ENCODE results near the gene SMDT1. TPM values are rescaled to one million over a fixed set of nuclear protein-coding genes. Genes with fewer than 3 reads are reported as not detected.

SMDT1 gene
- total and polyA plus RNA-seq, 2 of the 4 experiments (the other 2 are of a cell fraction), result 2.3 to 15.7 TPM

DNA sequence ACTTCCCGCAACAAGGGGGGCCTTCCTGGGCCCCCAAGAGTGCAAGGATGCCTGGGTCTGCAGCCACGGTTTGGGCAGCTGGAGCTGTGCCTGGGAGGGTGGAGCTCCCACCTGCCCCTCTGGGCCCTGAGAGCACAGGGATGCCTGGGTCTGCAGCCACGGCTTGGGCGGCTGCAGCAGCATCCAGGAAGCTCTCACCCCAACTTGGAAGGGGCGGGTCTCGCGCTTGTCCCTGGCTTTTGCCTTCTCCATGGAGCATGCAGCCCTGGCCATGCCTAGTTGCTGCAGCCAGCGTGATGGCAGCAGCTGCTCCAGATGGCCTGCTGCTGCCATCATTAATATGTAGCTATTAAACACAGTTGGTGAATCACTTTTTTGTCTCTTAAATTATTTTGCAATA, 44.2 kb upstream of the SMDT1 start:
- no peaks in the 10 kb centered on the region for H3K36me3 ChIP-seq (ENCODE audit: control insufficient read depth, insufficient read depth, low read length)
- no peaks in the 10 kb centered on the region for H3K27me3 ChIP-seq (ENCODE audit: control insufficient read depth, insufficient read depth, low read length)
- no peak overlapping the region for H4K8ac ChIP-seq (ENCODE audit: low read depth in 2 of 2, low read length in 2 of 2)
- ChIA-PET CTCF (no interaction called here), POLR2A (ENCODE audit: unreplicated experiment) (no interaction called here)
- H3K9me1 ChIP-seq (ENCODE audit: insufficient read depth, low read length), result no peaks in the 10 kb centered on the region
- no peak overlapping the region for H3K9ac ChIP-seq (ENCODE audit: low read depth, low read length)
- no peak overlapping the region for H2BK15ac ChIP-seq (ENCODE audit: low read depth, low read length)
- no peak overlapping the region for H4K5ac ChIP-seq (ENCODE audit: low read depth, low read length)
- in situ Hi-C loops (cut with MboI; ENCODE audit: low sequenced_read_pairs) (no loop called here), dilution Hi-C loops (cut with HindIII; ENCODE audit: low sequenced_read_pairs, unreplicated experiment) (no loop called here), intact Hi-C loops (cut with micrococcal nuclease) (no loop called here)
- no peak overlapping the region for H3K56ac ChIP-seq (ENCODE audit: extremely low read depth, insufficient read depth, low read length)
- no peak overlapping the region for H4K91ac ChIP-seq (ENCODE audit: insufficient read depth, low read depth, low read length)
- no peak overlapping the region for H3K4ac ChIP-seq (ENCODE audit: low read depth, low read length)
- no peak overlapping the region for H2AK9ac ChIP-seq (replicated peaks; ENCODE audit: low read depth, low read length, poor library complexity)
- no peak overlapping the region for H3K4me3 ChIP-seq (ENCODE audit: insufficient read depth, low read depth, low read length)
- no peak overlapping the region for H3K14ac ChIP-seq (replicated peaks; ENCODE audit: low read depth, low read length)
- TF ChIP-seq POLR2A (IDR thresholded peaks at IDR 0.05; ENCODE audit: low read depth, low read length), result no peak
- no peak for TF ChIP-seq FOS (IDR thresholded peaks at IDR 0.05; ENCODE audit: low read depth, low read length)
- no peak for TF ChIP-seq SMC3 (IDR thresholded peaks at IDR 0.05; ENCODE audit: low read depth, low read length)
- TF ChIP-seq RAD21 (IDR thresholded peaks at IDR 0.05; ENCODE audit: low read length), result no peak
- no peak for TF ChIP-seq CHD1 (IDR thresholded peaks at IDR 0.05; ENCODE audit: low read depth, low read length)
- no peak for TF ChIP-seq USF2 (IDR thresholded peaks at IDR 0.05; ENCODE audit: low read depth, low read length)
- TF ChIP-seq CEBPB (IDR thresholded peaks at IDR 0.05; ENCODE audit: low read depth, low read length), result no peak
- TF ChIP-seq, protein P1, sequence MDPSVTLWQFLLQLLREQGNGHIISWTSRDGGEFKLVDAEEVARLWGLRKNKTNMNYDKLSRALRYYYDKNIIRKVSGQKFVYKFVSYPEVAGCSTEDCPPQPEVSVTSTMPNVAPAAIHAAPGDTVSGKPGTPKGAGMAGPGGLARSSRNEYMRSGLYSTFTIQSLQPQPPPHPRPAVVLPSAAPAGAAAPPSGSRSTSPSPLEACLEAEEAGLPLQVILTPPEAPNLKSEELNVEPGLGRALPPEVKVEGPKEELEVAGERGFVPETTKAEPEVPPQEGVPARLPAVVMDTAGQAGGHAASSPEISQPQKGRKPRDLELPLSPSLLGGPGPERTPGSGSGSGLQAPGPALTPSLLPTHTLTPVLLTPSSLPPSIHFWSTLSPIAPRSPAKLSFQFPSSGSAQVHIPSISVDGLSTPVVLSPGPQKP (IDR thresholded peaks at IDR 0.05; ENCODE audit: borderline replicate concordance, low read depth, low read length), result no peak
- TF ChIP-seq BHLHE40 (IDR thresholded peaks at IDR 0.05; ENCODE audit: low read depth, low read length), result no peak
- no peak for TF ChIP-seq RCOR1 (IDR thresholded peaks at IDR 0.05; ENCODE audit: insufficient replicate concordance, low read length)
- no peak for TF ChIP-seq MAZ (IDR thresholded peaks at IDR 0.05; ENCODE audit: borderline replicate concordance, low read depth, low read length)
- TF ChIP-seq NFE2L2 (IDR thresholded peaks at IDR 0.05; ENCODE audit: low read depth, low read length), result no peak
- no peak for TF ChIP-seq RFX5 (IDR thresholded peaks at IDR 0.05; ENCODE audit: low read depth, low read length)
- TF ChIP-seq MXI1 (IDR thresholded peaks at IDR 0.05; ENCODE audit: borderline replicate concordance, low read depth, low read length), result no peak
- no peak for TF ChIP-seq MAFK (IDR thresholded peaks at IDR 0.05; ENCODE audit: low read depth, low read length)
- TF ChIP-seq CTCF (conservative IDR thresholded peaks at IDR 0.05; ENCODE audit: low read depth, low read length), result no peak
- ATAC-seq (ENCODE audit: low read depth), result no peak
- peaks cover 3% of the 10 kb centered on the region for H3K4me1 ChIP-seq (ENCODE audit: control insufficient read depth, insufficient read depth, low read length)
- H2AFZ ChIP-seq (replicated peaks; ENCODE audit: low read length, poor library complexity), result no peak overlapping the region
- peaks cover 8% of the 10 kb centered on the region for H3K9me3 ChIP-seq (ENCODE audit: control insufficient read depth, insufficient read depth, low read length)
- H3K79me1 ChIP-seq (ENCODE audit: low read depth in 1 of 2, low read length in 2 of 2), result no peaks in the 10 kb centered on the region
- no peak overlapping the region for H3K4me2 ChIP-seq (ENCODE audit: low read depth, low read length)
- no peak overlapping the region for H3K27ac ChIP-seq (ENCODE audit: insufficient read depth, low read length)
- H2BK120ac ChIP-seq (ENCODE audit: low read depth, low read length), result no peak overlapping the region
- no TSS peak for BruUV-seq (replicated peaks)
- no peak overlapping the region for H3K23ac ChIP-seq (ENCODE audit: low read depth, low read length)
- no peak overlapping the region for H3K18ac ChIP-seq (ENCODE audit: low read depth, low read length)
- DNase-seq, result no peak
- H2BK5ac ChIP-seq (ENCODE audit: low read depth, low read length, poor library complexity, severe bottlenecking), result no peak overlapping the region
- H2BK20ac ChIP-seq (ENCODE audit: low read depth, low read length), result no peak overlapping the region
- no peak overlapping the region for H2AK5ac ChIP-seq (ENCODE audit: low read depth, low read length)
- 69% methylated on average over 6 of the region's 8 CpGs; no CpG with 5 or more reads in 1 of the 2 experiments for WGBS, 2 experiments (ENCODE audit: extremely low coverage in 2 of 2, insufficient read length in 1 of 2)
- no peaks in the 10 kb centered on the region for H4K20me1 ChIP-seq (ENCODE audit: insufficient read depth, low read length)
